Measurements from ENCODE around the gene GRAMD1B.

GRCh38 chr11:123392431-123392830 lies 37.6 kb upstream of the GRAMD1B start:
- no peak for TF ChIP-seq POLR2A (IDR thresholded peaks at IDR 0.05)
- no peak for TF ChIP-seq CTCF (IDR thresholded peaks at IDR 0.05)
- no peak for TF ChIP-seq POLR2AphosphoS5 (IDR thresholded peaks at IDR 0.05)
- no peak for TF ChIP-seq EP300 (IDR thresholded peaks at IDR 0.05)
